Measurements from ENCODE around the gene TMEM229A.

DNA sequence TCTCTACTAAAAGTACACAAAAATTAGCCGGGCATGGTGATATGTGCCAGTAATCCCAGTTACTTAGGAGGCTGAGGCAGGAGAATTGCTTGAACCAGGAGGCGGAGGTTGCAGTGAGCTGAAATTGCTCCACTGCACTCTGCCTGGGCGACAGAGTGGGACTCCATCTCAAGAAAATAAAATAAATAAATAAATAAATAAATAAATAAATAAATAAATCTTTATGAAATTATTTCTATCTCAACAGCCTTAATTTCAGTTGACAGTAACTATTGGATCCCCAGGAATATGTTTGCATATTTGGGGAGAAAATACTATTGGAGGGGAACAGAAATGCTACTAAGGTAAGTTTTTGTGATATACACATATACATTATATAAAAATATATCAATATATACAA, 20.0 kb downstream of the TMEM229A start:
- TF ChIP-seq IKZF1 (conservative IDR thresholded peaks at IDR 0.05) (no peak), SMC3 (IDR thresholded peaks at IDR 0.05; ENCODE audit: borderline replicate concordance, low read length) (no peak), CEBPB (IDR thresholded peaks at IDR 0.05; ENCODE audit: borderline replicate concordance in 1 of 2, low read depth in 2 of 2, low read length in 2 of 2) (no peak), CHD2 (IDR thresholded peaks at IDR 0.05; ENCODE audit: borderline replicate concordance, low read depth, low read length) (no peak), EED (IDR thresholded peaks at IDR 0.05; ENCODE audit: low read depth) (no peak)
- TF ChIP-seq, protein P1, sequence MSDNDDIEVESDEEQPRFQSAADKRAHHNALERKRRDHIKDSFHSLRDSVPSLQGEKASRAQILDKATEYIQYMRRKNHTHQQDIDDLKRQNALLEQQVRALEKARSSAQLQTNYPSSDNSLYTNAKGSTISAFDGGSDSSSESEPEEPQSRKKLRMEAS (IDR thresholded peaks at IDR 0.05; ENCODE audit: low read depth, low read length): no peak
